8988T (cell line): ENCODE measurements around the gene TSFM.

ENCODE experiments used
- DNase-seq: peaks from one replicate; pipeline ENCODE4 v3.0.0; 2011

TSFM gene

GRCh38 chr12:57782608-57783465 is at the start of gene TSFM:
TSFM (plus strand) TSS chr12:57782787; CDS start chr12:57782802, 15 bp downstream.
- DNase-seq = peak; percentile 47

DNA sequence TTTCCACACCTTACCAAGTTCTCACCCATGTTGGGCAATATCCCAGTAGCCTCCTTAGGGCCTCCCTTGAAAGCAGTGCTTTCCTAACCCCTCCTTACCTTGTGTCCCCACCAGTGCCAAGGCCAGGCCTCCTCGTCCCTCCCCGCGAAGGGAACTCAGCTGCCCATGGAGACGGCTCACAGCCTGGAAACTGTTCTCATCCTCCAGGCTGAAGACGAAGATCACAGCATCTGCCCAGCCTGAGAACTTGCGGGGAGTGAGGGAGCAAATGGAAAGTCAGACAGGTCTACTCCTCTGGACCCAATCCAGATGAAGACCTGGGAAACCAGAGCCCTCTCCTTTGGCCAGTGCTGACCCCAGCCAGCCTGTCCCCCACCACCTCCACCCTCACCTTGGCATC is 48.7 kb upstream of the TSFM start:
- DNase-seq = no peak

DNA sequence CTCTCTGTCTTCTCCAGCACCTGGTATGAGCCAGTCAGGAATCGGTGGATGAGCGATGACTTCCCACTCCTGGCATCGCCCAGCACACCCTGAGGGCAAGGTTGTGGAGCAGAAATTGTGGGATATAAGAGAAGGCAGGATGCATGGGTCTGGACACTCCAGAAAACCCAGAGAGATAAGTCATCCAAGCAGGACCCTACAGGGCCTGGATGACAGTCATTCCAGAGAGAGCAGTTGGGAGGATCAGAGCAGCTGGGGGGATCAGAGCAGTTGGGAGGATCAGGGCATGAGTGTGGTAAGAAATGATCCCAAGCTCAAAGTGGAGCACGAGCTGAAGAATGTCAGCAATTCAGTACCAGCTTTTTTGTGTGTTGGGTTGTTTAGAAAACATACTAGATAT is 48.0 kb upstream of the TSFM start:
- DNase-seq = no peak

DNA sequence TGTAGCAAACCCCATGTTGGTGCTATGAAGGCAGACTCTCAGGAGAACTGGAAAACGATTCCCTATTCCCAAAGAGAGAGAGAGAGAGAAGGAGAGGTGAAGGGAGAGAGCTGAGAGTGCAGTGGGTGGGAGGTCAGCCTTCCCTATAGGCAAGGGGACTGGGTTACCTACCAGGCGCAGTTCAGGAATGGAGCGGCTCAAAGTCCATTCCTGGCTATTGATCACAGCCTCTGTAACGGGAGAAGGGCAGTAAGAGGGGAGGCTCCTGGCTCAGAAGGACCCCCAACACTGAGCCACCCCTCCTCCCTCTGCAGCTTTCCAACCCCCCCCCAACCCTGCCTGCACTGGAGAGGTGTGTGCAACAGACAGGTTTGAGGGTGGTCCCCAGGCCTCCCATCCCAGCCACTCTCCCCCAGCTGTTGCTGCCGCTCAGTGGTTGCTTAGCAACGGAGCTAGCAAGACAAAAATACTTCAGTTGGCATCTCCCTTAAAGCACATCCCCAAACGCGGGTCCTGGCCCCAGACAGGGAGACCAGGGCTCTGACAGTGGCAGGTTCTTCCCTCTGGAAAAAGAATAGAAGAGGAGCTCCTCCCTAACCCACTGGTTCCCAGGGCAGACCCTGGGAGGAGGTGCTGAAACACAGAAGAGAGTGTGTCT is 47.3 kb upstream of the TSFM start:
- DNase-seq = no peak

GRCh38 chr12:57735952-57736740 is 46.4 kb upstream of the TSFM start:
- peak; percentile 95 for DNase-seq

DNA sequence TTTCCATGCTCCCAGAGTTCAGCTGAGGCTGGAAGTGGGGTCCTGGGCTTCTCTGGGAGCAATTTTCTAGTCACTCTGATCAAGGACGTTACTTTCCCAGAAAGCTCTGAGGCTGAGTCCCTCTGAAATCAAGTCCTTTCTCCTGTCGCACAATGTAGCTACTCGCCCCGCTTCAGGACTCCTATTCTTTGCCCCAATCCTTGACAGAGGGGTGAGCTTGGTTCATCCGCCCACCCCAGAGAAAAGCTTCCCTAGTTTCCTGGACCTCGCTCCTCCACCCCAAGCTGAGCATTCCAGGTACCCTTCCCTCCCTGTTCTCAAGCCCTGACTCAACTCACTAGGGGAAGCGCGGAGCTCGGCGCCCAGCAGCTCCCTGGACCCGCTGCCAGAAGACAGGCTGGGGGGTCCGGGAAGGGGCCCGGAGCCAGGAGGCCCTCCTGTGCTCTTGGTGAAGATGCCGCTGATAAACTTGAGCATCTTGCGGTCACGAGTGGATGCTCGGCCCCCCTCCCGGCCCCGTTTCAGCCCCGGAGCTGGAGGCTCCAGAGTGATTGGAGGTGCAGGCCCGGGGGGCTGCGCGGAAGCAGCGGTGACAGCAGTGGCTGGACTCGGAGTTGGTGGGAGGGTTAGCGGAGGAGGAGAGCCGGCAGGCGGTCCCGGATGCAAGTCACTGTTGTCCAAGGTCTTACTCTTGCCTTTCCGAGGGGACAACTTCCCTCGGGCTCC is 45.7 kb upstream of the TSFM start:
- no peak for DNase-seq

GRCh38 chr12:57737467-57738460 is 44.8 kb upstream of the TSFM start:
- DNase-seq = no peak

DNA sequence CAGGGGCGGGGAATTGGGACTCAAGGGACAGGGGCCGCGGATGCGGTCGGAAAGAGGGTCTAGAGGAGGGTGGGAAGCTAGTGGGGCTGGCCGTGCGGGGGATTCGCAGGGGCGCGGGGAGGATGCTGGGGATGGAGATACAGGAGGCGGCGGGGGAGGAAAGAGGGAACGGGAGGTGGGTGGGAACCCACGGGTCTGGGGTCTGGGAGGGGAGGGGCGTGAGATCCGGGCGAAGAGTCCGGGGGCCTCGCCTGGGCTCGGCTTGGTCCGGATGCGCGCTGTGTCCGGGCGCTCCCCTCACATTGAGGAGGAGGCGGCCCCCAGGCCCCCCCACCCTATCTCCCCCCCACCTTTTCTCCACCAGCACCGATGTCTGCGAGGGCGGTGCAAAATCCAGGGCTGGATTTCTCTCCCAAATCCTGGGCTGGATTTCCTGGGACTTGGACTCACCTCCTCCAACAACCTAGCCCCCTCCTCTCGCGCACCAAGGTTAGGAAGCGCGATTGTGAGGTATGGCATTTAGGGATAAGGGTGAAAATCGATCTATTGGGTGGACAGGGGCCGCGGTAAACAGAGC is 43.8 kb upstream of the TSFM start, which contains the start of gene AGAP2:
TSS of gene AGAP2 (minus strand) at position 82 of the 577 bp plus-strand sequence. CDS start 496 bp downstream, outside the sequence.
- no peak for DNase-seq

DNA sequence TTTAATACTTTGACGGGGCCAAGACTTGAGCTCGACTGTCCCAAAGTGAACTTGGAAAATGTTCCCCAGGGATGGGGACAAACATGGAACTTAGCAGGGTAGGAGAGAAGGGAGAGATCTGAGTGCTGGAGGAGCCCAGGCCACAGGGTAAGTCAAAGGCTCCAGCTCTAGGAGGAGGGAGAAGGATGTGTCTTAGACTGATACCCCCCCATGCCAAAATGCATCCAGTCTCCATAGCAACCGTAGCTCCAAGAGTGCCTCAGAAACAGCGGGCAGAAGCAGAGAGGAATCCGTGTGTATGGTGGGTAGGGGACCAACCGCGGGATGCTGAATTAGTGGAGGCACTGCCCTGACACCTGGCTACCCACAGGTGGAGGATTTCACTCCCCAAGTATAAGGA is 43.2 kb upstream of the TSFM start:
- DNase-seq = no peak

GRCh38 chr12:57739914-57740538 is 42.6 kb upstream of the TSFM start:
- no peak for DNase-seq

DNA sequence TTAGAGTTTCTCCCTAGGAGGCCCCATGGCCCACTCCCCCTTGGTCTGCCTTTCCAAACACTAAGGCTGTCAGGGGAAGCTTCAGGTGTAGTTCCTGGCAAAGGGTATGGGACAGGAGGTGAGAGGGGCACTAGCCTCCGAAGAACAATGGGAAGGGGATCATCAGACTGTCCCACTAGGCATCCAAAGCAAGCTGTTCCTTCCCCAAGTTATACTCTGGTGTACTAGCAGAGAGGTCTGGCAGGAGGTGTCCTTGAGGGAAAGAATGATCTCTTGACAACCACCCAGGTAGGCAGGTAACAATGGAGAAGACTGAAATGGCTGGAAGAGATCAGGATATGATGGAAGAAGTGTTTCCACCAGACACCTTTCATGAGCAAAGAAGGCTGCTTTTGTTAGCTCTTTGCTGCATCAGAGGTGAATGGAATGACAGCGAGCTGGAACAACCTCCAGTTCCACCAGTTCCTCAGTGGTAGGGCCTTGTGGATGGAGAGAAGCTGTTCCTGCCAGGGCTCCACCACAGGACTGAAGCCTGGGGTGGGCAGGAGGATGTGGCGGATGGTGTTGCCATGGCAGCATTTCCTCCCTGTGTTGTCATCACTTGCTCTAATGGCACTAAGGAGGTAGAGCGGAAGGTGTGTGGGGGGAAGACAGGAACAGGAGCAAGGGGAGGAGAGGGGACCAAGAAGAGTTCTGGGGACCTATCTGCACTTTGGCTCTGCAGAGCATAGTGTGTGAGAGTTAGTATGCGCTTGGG is 41.8 kb upstream of the TSFM start:
- DNase-seq = no peak

DNA sequence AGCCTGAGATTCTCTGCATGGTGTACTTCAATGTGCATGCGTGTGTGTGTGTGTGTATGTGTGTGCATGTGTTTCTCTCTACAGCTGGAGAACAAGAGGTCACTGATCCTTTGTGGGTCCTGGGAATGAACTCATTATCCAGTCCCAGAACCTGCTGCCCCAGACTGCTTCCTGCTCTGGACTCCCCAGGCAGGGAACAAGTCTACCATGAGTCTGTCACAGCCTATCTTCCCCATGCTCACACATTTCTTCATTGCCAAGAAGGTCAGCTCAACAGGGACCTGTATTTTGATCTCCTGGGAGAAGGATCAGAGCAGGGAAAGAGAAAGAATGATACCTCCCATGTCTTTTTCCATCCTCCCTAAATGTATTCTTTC is 41.2 kb upstream of the TSFM start:
- no peak for DNase-seq

DNA sequence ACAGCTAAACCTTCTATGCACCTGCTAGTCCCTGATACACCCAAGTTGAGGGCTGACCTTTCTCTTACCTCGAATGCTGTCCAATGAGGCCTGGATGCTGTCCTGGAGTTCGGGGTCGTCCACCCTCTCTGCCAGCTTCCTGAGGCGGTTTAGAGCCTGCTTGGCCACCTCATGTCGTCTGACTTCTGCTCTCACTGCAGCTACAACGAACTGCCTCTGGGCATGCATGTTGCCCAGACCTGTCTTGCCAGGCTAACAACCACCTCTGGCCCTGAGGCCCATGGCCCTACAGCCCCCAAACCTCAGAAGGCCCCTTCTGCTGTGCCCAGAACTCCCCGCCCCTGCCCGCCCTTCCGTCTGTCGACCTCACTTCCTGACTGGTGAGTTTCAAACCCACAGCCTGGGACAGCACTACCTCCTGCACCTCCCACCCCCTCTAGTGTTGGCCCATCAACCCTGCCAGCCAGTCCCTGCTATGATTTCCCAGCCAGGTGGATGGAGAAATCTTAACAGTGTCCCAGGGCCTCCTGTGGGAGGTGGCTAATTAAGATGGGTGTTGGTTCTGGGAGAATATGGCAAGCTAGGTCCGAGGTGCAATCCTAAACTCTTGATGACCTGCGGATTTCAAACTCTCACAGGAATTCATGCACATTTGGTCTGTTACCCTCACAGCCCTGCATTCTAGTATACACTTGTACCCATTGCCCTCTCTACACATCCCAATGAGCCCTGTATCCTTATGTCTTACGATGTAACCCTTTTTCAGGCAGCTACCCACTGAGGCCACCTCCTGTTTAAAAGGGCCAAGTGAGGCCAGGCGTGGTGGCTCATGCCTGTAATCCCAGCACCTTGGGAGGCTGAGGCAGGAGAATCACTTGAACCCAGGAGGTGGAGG is 40.5 kb upstream of the TSFM start:
- DNase-seq = peak; percentile 79

GRCh38 chr12:57743769-57744168 is 38.8 kb upstream of the TSFM start:
- DNase-seq = no peak

DNA sequence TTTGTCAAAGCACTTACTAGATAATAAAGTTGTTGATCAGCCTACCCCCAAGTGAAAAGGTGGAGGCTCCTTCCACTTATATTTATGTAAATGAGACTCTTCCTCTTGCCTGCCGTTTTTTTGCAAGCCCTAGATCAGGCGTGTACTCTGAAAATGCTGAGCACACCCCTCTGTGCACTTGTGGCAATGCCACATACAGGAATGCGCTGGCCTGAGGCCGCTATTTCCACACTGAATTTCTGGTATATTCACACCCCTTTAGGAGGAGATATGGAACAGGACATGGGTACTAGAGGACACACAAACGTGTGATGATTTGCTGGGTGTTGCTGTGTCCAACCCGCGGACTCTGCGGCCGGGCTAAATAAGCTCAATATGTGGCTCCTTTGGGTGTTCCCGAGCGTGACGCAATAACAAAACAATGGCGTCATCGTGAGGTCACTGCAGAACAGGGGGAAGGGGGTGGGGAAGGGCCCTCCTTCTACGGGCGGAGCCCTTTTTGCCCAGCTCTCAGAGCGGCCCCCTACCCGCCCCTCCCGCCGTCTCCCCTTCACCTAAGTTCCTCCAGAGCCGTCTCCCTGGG is 38.3 kb upstream of the TSFM start:
- no peak for DNase-seq

GRCh38 chr12:57744777-57745484 is 37.7 kb upstream of the TSFM start, which contains the start of gene TSPAN31:
TSPAN31 (plus strand) TSS chr12:57745039; CDS start chr12:57745155, 116 bp downstream.
- DNase-seq = peak; percentile 81

DNA sequence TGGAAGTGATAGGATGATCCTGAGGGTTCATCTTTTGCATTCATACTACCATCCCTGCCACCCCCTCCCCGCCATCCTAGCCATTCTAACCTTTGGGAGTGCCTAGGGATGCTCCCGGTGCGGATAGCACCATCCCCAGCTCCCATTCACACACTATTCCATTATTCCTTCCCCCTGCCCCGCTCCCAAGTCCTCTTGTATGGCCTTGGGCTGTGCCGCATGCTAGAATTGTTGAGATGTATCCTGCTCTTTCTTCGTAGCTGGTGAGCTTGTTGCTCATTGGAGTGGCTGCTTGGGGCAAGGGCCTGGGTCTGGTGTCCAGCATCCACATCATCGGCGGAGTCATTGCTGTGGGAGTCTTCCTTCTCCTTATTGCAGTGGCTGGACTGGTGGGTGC is 37.1 kb upstream of the TSFM start:
- DNase-seq = no peak

DNA sequence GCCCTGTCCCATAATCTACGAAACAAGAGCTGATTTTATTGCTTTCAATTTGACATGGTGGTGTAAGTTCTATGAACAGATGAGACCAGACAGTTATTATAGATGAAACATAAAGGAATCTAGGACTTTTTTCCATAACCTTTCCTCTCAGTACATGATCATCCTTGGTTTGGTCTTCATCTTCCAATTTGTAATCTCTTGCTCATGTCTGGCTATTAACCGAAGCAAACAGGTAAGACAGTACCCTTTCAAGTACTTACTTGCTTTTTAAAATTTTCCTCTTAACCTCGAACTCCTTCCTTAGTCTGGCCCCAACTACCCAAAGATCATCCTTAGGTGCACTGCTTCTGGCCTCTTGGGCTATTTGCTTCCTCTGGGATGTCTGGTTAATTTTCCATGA is 36.6 kb upstream of the TSFM start:
- no peak for DNase-seq
